Measurements from ENCODE around the gene PTPRK.

The PTPRK gene

GRCh38 chr6:128409003-128409402 is 111.4 kb downstream of the PTPRK start:
- DNase-seq (ENCODE audit: low read depth): no peak
- no peak overlapping the region for H3K4me3 ChIP-seq (ENCODE audit: low read depth, low read length)
- TF ChIP-seq, protein P1, sequence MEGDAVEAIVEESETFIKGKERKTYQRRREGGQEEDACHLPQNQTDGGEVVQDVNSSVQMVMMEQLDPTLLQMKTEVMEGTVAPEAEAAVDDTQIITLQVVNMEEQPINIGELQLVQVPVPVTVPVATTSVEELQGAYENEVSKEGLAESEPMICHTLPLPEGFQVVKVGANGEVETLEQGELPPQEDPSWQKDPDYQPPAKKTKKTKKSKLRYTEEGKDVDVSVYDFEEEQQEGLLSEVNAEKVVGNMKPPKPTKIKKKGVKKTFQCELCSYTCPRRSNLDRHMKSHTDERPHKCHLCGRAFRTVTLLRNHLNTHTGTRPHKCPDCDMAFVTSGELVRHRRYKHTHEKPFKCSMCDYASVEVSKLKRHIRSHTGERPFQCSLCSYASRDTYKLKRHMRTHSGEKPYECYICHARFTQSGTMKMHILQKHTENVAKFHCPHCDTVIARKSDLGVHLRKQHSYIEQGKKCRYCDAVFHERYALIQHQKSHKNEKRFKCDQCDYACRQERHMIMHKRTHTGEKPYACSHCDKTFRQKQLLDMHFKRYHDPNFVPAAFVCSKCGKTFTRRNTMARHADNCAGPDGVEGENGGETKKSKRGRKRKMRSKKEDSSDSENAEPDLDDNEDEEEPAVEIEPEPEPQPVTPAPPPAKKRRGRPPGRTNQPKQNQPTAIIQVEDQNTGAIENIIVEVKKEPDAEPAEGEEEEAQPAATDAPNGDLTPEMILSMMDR (IDR thresholded peaks at IDR 0.05; ENCODE audit: control insufficient read depth, extremely low read depth, insufficient read depth): no peak

- TF ChIP-seq, protein P1 (IDR thresholded peaks at IDR 0.05; ENCODE audit: control insufficient read depth, extremely low read depth, insufficient read depth): no peak
- no peak for DNase-seq (ENCODE audit: low read depth)
- H3K4me3 ChIP-seq (ENCODE audit: low read depth, low read length): no peak overlapping the region
Measured at GRCh38 chr6:128406453-128406852, 113.9 kb downstream of the PTPRK start.

- TF ChIP-seq, protein P1 (IDR thresholded peaks at IDR 0.05; ENCODE audit: control insufficient read depth, extremely low read depth, insufficient read depth): no peak
- no peak for DNase-seq (ENCODE audit: low read depth)
- H3K4me3 ChIP-seq (ENCODE audit: low read depth, low read length): no peak overlapping the region
Measured at GRCh38 chr6:128403618-128404444, 116.6 kb downstream of the PTPRK start.

DNA sequence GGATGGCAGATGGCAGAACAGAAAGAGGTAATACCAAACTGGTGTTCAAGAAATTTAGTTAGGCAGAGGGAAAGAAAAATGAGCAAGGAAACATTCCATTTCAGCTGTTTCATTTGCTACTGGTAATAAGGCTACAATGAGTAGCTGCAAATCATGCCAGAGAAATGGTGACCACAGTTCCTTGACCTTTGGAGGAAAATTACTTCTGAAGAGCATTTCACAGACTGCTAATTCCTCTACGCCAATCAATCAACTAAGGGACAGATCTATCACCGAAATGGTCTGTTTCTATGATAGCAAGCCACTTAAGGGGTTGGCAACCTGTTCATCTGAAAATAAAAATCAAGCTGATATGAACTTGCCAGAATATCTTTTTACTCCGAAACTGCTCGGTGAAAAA is 119.5 kb downstream of the PTPRK start:
- DNase-seq (ENCODE audit: low read depth): no peak
- H3K4me3 ChIP-seq (ENCODE audit: low read depth, low read length): no peak overlapping the region
- TF ChIP-seq, protein P1 (IDR thresholded peaks at IDR 0.05; ENCODE audit: control insufficient read depth, extremely low read depth, insufficient read depth): no peak

DNA sequence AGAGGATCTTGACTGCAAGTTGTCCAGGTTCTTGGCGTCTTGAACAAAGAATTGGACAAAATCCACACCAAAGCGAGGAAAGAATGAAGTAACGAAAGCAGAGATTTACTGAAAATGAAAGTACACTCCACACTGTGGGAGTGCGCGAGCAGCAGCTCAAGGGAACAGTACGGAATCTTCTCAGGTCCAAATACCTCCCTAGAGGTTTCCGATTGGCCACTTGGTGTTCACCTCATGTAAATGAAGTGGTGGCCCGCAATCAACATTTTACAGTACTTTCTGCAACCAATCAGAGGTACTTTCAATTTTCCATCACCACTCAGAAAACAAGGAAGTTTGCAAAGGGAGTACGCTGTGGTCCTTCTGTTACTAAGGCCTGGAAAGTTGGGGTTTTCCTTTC is 122.4 kb downstream of the PTPRK start:
- no peak overlapping the region for H3K4me3 ChIP-seq (ENCODE audit: low read depth, low read length)
- TF ChIP-seq, protein P1 (IDR thresholded peaks at IDR 0.05; ENCODE audit: control insufficient read depth, extremely low read depth, insufficient read depth): no peak
- DNase-seq (ENCODE audit: low read depth): no peak

GRCh38 chr6:128395596-128395995 is 124.8 kb downstream of the PTPRK start:
- DNase-seq (ENCODE audit: low read depth): no peak
- TF ChIP-seq, protein P1 (IDR thresholded peaks at IDR 0.05; ENCODE audit: control insufficient read depth, extremely low read depth, insufficient read depth): no peak
- H3K4me3 ChIP-seq (ENCODE audit: low read depth, low read length): no peak overlapping the region

DNA sequence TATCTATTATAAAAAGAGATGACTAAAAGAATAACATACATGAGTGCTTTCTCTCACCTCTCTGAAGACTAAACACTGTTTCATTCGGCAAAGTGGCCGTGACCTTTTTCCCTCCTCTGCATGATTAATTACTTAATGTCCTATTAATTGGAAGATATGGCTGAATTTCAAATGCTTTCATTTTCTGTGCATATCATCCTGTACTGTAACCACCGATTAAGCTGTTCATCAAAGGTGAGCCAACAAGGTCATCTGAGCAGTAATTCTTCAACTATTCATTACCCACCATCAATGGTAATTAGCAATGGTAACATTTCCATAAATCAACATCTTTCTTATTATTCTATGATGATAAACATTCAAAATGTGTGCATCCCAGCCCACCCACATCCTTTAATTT is 125.2 kb downstream of the PTPRK start:
- TF ChIP-seq, protein P1 (IDR thresholded peaks at IDR 0.05; ENCODE audit: control insufficient read depth, extremely low read depth, insufficient read depth): no peak
- DNase-seq (ENCODE audit: low read depth): no peak
- no peak overlapping the region for H3K4me3 ChIP-seq (ENCODE audit: low read depth, low read length)

Measured in LNCaP clone FGC (cell line).